ENCODE results near the gene BAHCC1. TPM values are rescaled to one million over a fixed set of nuclear protein-coding genes. Genes with fewer than 3 reads are reported as not detected.

The BAHCC1 gene
- total and polyA plus RNA-seq, 9 of the 15 experiments (the other 6 are each of a cell fraction or from before 2014, with no cell fraction given): 0.14 to 26.9 (median 5.0) TPM

DNA sequence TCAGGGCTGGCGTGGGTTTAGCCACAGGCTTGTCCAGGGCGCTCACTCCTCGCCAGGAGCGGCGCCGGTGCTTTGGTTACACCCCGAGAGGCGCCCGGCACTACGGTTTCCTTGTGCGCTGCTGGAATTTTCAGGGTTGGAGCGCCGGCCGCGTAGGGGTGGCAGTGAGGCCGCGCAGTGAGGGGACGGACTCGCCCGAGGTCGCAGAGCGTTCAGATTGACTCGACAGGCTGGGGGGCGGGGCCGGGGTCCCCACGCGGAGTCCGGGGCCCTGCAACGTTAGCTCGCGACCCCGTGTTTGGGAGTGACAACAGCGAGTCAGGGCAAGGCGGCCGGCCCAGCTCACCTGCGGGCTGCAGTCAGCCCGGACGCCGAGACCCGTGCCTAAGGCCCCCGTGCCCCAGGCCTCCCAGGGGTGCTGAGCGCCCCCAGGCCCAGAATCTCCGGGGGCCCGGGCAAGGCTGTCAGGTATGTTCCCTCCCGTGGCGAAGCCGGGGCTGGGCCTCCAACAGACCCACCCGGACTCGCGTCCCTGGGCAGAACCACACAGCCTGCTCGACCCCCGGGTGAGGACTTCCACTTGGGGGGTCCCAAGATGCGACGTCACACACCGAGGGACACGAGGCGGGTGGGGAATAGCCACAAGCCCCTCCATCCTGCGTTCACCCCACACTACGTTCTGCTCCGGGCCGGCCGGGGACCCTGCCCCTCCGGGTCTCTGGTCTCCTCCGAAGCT is 118.7 kb downstream of the BAHCC1 start (continued):
- no peak for TF ChIP-seq CREB5 (CRISPR knock-in tag; IDR thresholded peaks at IDR 0.05)
- no peak for TF ChIP-seq SREBF1 (IDR thresholded peaks at IDR 0.05; ENCODE audit: borderline replicate concordance, low read depth, low read length)
- TF ChIP-seq GMEB1 (CRISPR knock-in tag; IDR thresholded peaks at IDR 0.05): no peak
- no peak for TF ChIP-seq RBM22 (IDR thresholded peaks at IDR 0.05; ENCODE audit: low read depth, low read length, poor library complexity, severe bottlenecking)
- no peak for TF ChIP-seq ZNF384 (IDR thresholded peaks at IDR 0.05; ENCODE audit: low read depth, low read length)
- TF ChIP-seq ZNF124 (CRISPR knock-in tag; IDR thresholded peaks at IDR 0.05): no peak
- TF ChIP-seq KHSRP (IDR thresholded peaks at IDR 0.05): no peak

GRCh38 chr17:81514489-81514738 is 119.2 kb downstream of the BAHCC1 start:
- no peak overlapping the region for H2AFZ ChIP-seq (ENCODE audit: low read depth, low read length)
- peaks cover 32% of the 10 kb centered on the region for H3K79me2 ChIP-seq (ENCODE audit: control insufficient read depth, insufficient read depth, low read length)
- intact Hi-C loops (cut with micrococcal nuclease): no loop called here
- POLR2A ChIA-PET: interaction anchor here (1.5 to 6.4 kb wide), 2 partner anchors 15 to 22 kb away, joined by 5 to 132 read pairs; no protein-coding TSS in a partner anchor
- no TSS peak for BruUV-seq (replicated peaks)
- H4K20me1 ChIP-seq (replicated peaks; ENCODE audit: control insufficient read depth, insufficient read depth, low read length): peaks cover 28% of the 10 kb centered on the region
- CTCF ChIA-PET (ENCODE audit: low intra/inter-chr PET ratio): no interaction called here
- H3K9me1 ChIP-seq (ENCODE audit: control insufficient read depth, insufficient read depth, low read length): peaks cover 9% of the 10 kb centered on the region
- no peaks in the 10 kb centered on the region for H3K27me3 ChIP-seq (ENCODE audit: control insufficient read depth in 2 of 2, insufficient read depth in 2 of 2, low read length in 2 of 2)
- peak overlapping the region; percentile 47; the same call in 1 of the 2 replicates for H3K4me2 ChIP-seq (ENCODE audit: insufficient read depth, low read length)
- TF ChIP-seq NR2C2 (CRISPR knock-in tag; IDR thresholded peaks at IDR 0.05) (no peak), NR2C2 (tag; IDR thresholded peaks at IDR 0.05) (0 out of 2 replicates have a peak, but pooled peaks have one; percentile 50), HMGXB4 (CRISPR knock-in tag; IDR thresholded peaks at IDR 0.05) (no peak), POLR2G (IDR thresholded peaks at IDR 0.05; ENCODE audit: low read depth, low read length) (peak; percentile 7; the same call in 1 of the 2 replicates), SETDB1 (IDR thresholded peaks at IDR 0.05; ENCODE audit: low read length) (no peak), ZBTB7A (IDR thresholded peaks at IDR 0.05; ENCODE audit: borderline replicate concordance, control insufficient read depth, low read depth, low read length) (0 out of 2 replicates have a peak, but pooled peaks have one; percentile 16)
- H3K4me3 ChIP-seq: peak overlapping the region; percentile 36
- H3K9ac ChIP-seq (ENCODE audit: insufficient read depth in 1 of 2, low read depth in 2 of 2, low read length in 2 of 2): peak overlapping the region; percentile 98; a peak in 3 of 4 replicates
- FAIRE-seq (no peak), DNase-seq (ENCODE audit: extremely low read depth in 1 of 4, low spot score in 3 of 4) (no peak), ATAC-seq (no peak)
- H3K4me1 ChIP-seq (replicated peaks in 1 of 2; ENCODE audit: control insufficient read depth in 2 of 2, insufficient read depth in 2 of 2, low read length in 2 of 2): peaks cover 30 to 83% of the 10 kb centered on the region in 2 experiments
- peak overlapping the region; percentile 96; the same call in 2 of the 3 replicates for H3K27ac ChIP-seq (ENCODE audit: extremely low read depth, low read depth, low read length)
- H3K36me3 ChIP-seq (ENCODE audit: control insufficient read depth, insufficient read depth, low read length): peaks cover 30% of the 10 kb centered on the region
- H3K9me3 ChIP-seq (replicated peaks; ENCODE audit: control insufficient read depth, insufficient read depth, low read depth, low read length): 0 out of 2 replicates have a peak, but pooled peaks cover 1% of the 10 kb centered on the region
- in situ Hi-C loops (cut with MboI): no loop called here
- 35% methylated on average over 10 of the region's 34 CpGs for WGBS (ENCODE audit: insufficient coverage, low coverage, missing lambda C conversion rate)
